CD14-positive monocyte (primary cell): ENCODE measurements around the gene KLK15. TPM values are rescaled to one million over a fixed set of nuclear protein-coding genes. Genes with fewer than 3 reads are reported as not detected.

Experiments
- DNase-seq, 3 donors: peaks; one replicate each; pipeline ENCODE4 v3.0.0-alpha.2; 2011 to 2022
- H2AFZ ChIP-seq: 2 replicates; pipeline ENCODE4 v1.6.0; 2012; ENCODE audit warnings: mild to moderate bottlenecking, low read depth, low read length, inconsistent platforms; ENCODE audit not compliant: insufficient read depth, poor library complexity, severe bottlenecking
- H3K27ac ChIP-seq, 2 donors: 1 replicate in 1 of 2; 2 replicates in 1 of 2; pipeline ENCODE4 v1.5.1; 2012 to 2013; ENCODE audit warnings: low read length in 2 of 2, control low read depth in 1 of 2, inconsistent platforms in 1 of 2, low read depth in 1 of 2, mild to moderate bottlenecking in 1 of 2
- H3K27me3 ChIP-seq, 2 donors: one replicate each; pipeline versions ENCODE4 v1.6.0 to v1.6.1; 2011 to 2013; ENCODE audit warnings: low read length in 2 of 2; ENCODE audit not compliant: control insufficient read depth in 2 of 2, insufficient read depth in 2 of 2
- H3K36me3 ChIP-seq, 2 donors: replicated peaks in 1 of 2; 1 replicate in 1 of 2; 2 replicates in 1 of 2; pipeline versions ENCODE4 v1.5.1 to v1.6.1; 2012 to 2013; ENCODE audit warnings: low read length in 2 of 2, control low read depth in 1 of 2, inconsistent platforms in 1 of 2, mild to moderate bottlenecking in 1 of 2; ENCODE audit not compliant: insufficient read depth in 2 of 2, control insufficient read depth in 1 of 2
- H3K4me1 ChIP-seq, 2 donors: 1 replicate in 1 of 2; 2 replicates in 1 of 2; pipeline versions ENCODE4 v1.5.1 to v1.6.1; 2012 to 2013; ENCODE audit warnings: low read length in 2 of 2, control low read depth in 1 of 2, inconsistent platforms in 1 of 2, mild to moderate bottlenecking in 1 of 2, moderate library complexity in 1 of 2; ENCODE audit not compliant: insufficient read depth in 2 of 2, control insufficient read depth in 1 of 2
- H3K4me2 ChIP-seq: replicated peaks from 2 replicates; pipeline ENCODE3; 2012; ENCODE audit warnings: low read length, moderate library complexity, mild to moderate bottlenecking; ENCODE audit not compliant: poor library complexity, severe bottlenecking; ENCODE audit errors: extremely low read depth
- H3K4me3 ChIP-seq, 3 experiments: fragments of 200-600 bp in 1 of 3; sonication (generic) in 1 of 3; replicated peaks in 1 of 3; 1 replicate in 2 of 3; 2 replicates in 1 of 3; pipeline ENCODE4 v1.5.1; 2011 to 2013; ENCODE audit warnings: low read length in 3 of 3, mild to moderate bottlenecking in 3 of 3, control low read depth in 2 of 3, low read depth in 2 of 3, inconsistent platforms in 1 of 3, moderate library complexity in 1 of 3
- H3K79me2 ChIP-seq: 2 replicates; pipeline ENCODE4 v1.6.0; 2012; ENCODE audit warnings: mild to moderate bottlenecking, control low read depth, inconsistent platforms, low read length, moderate library complexity; ENCODE audit not compliant: insufficient read depth
- H3K9ac ChIP-seq: 2 replicates; pipeline ENCODE4 v1.6.0; 2017; ENCODE audit warnings: low read length, mild to moderate bottlenecking; ENCODE audit not compliant: insufficient read depth, poor library complexity, severe bottlenecking
- H3K9me3 ChIP-seq, 2 donors: replicated peaks in 1 of 2; 1 replicate in 1 of 2; 2 replicates in 1 of 2; pipeline versions ENCODE4 v1.5.1 to v1.6.1; 2012 to 2013; ENCODE audit warnings: low read length in 2 of 2, control low read depth in 1 of 2; ENCODE audit not compliant: control insufficient read depth in 1 of 2, insufficient read depth in 1 of 2
- H4K20me1 ChIP-seq: 2 replicates; pipeline ENCODE4 v1.6.0; 2012; ENCODE audit warnings: mild to moderate bottlenecking, low read length, control low read depth, moderate library complexity; ENCODE audit not compliant: insufficient read depth
- H3K27ac Mint-ChIP-seq, 7 donors: one replicate each; pipeline ENCODE4 v1.8.0; 2020; ENCODE audit warnings: mild to moderate bottlenecking in 7 of 7, mixed read lengths in 7 of 7, moderate library complexity in 6 of 7, inconsistent platforms in 2 of 7
- H3K27me3 Mint-ChIP-seq, 3 donors: one replicate each; pipeline ENCODE4 v1.8.0; 2021 to 2022; ENCODE audit warnings: low read depth in 3 of 3, mild to moderate bottlenecking in 3 of 3, mixed read lengths in 3 of 3, moderate library complexity in 3 of 3, inconsistent platforms in 1 of 3
- H3K36me3 Mint-ChIP-seq, 2 donors: one replicate each; pipeline ENCODE4 v1.8.0; 2020; ENCODE audit warnings: mixed read lengths in 2 of 2, inconsistent platforms in 1 of 2, mild to moderate bottlenecking in 1 of 2
- H3K4me1 Mint-ChIP-seq: one replicate; pipeline ENCODE4 v1.8.0; 2020; ENCODE audit warnings: mild to moderate bottlenecking, mixed read lengths
- H3K4me3 Mint-ChIP-seq, 2 donors: one replicate each; pipeline ENCODE4 v1.8.0; 2020; ENCODE audit warnings: mild to moderate bottlenecking in 2 of 2, mixed read lengths in 2 of 2, moderate library complexity in 1 of 2
- H3K9me3 Mint-ChIP-seq, 7 donors: one replicate each; pipeline ENCODE4 v1.8.0; 2020 to 2022; ENCODE audit warnings: mixed read lengths in 7 of 7, mild to moderate bottlenecking in 6 of 7, moderate library complexity in 6 of 7, inconsistent platforms in 2 of 7
- WGBS: methylation state at CpG from one replicate; pipeline ENCODE4 v1.1.5; 2013; ENCODE audit warnings: missing lambda C conversion rate; ENCODE audit not compliant: insufficient coverage; 5-methylcytosine and 5-hydroxymethylcytosine counted together
- intact Hi-C, 2 donors: fragments of 100-400 bp; cut with micrococcal nuclease; formaldehyde crosslinking; loops; one replicate each; pipeline versions ENCODE4 v1.15.0 to v1.15.1; 2023
- polyA plus RNA-seq, 3 donors: library from polyadenylated mRNA; depleted of rRNA in 1 of 3; unstranded in 2 of 3; stranded (reverse) in 1 of 3; fragments of 300-500 nt in 2 of 3; fragments of >200 nt in 1 of 3; fragmentation: Illumina TruSeq in 2 of 3; gene quantifications; 1 replicate in 2 of 3; 2 replicates in 1 of 3; pipeline ENCODE4 v1.2.3, GENCODE V29; 2012 to 2021
- TF ChIP-seq, protein P1 (sequence below): fragments of 200-600 bp; IDR thresholded peaks from one replicate; pipeline ENCODE4 v1.8.0; 2022; ENCODE audit warnings: antibody characterized with exemption, mild to moderate bottlenecking

Gene KLK15
- polyA plus RNA-seq, 3 donors, result not detected

DNA sequence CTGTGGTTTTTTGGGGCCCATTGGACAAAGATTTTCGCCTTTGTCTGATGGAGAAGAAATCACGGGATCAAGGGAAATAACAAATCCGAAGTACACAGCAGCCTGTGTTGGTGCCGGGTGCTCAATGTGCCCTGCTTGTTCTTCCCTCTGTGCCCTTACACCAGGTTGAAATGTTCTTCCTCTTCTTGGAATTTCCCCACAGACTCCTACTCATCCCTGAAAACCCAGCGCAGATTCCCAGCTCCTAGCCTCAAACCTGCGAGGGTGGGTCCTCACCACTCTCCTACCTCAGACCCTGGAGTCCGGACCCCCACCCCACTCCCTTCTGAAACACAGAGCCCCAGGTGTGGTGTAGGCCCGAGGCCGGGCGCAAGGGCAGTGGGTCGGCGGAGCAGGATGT, 48.0 kb downstream of the KLK15 start:
- no peak overlapping the region for H3K9ac ChIP-seq
- H3K4me1 Mint-ChIP-seq, result no peaks in the 10 kb centered on the region
- 94% methylated on average over 7 of the region's 12 CpGs for WGBS

DNA sequence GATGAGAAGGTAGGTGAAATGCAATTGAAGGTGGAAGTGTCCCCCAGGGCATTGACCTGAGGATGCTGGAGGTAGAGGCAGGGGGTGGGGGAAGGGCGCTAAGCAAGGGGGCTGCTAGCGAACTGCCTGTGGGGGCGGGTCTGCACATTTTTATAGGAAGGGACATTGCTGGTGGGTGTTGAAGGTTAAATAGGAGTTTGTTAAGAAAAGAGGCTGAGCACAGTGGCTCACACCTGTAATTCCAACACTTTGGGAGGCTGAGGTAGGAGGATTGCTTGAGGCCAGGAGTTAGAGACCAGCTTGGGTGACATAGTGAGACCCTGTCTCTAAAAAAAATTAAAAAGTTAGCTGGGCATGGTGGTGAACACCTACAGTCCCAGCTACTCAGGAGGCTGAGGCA, 48.7 kb downstream of the KLK15 start:
- no peak overlapping the region for H3K4me3 ChIP-seq
- no peak for DNase-seq
- H3K4me1 ChIP-seq, result no peaks in the 10 kb centered on the region
- no peaks in the 10 kb centered on the region for H4K20me1 ChIP-seq
- no peak overlapping the region for H3K4me2 ChIP-seq
- Mint-ChIP-seq H3K27me3 (peaks cover 37 to 41% (median 38%) of the 10 kb centered on the region in 3 donors), H3K4me3 (no peak overlapping the region), H3K4me1 (no peaks in the 10 kb centered on the region), H3K36me3 (no peaks in the 10 kb centered on the region), H3K27ac (peak overlapping the region in 1 of 7 donors; percentile 14), H3K9me3 (peaks cover 0 to under 1% (median 0%) of the 10 kb centered on the region in 7 donors)
- no peaks in the 10 kb centered on the region for H3K36me3 ChIP-seq
- peaks cover under 1 to 13% of the 10 kb centered on the region in 2 donors for H3K27me3 ChIP-seq
- 100% methylated on average over 1 of the region's 3 CpGs for WGBS
- intact Hi-C loops, result loop anchor here (5.0 to 10.0 kb wide), 5 partner anchors 62 to 427 kb away; partner anchors contain the start of gene CLEC11A (in 1 of the 2)
- H3K9ac ChIP-seq, result no peak overlapping the region
- H2AFZ ChIP-seq, result no peak overlapping the region
- TF ChIP-seq, protein P1, sequence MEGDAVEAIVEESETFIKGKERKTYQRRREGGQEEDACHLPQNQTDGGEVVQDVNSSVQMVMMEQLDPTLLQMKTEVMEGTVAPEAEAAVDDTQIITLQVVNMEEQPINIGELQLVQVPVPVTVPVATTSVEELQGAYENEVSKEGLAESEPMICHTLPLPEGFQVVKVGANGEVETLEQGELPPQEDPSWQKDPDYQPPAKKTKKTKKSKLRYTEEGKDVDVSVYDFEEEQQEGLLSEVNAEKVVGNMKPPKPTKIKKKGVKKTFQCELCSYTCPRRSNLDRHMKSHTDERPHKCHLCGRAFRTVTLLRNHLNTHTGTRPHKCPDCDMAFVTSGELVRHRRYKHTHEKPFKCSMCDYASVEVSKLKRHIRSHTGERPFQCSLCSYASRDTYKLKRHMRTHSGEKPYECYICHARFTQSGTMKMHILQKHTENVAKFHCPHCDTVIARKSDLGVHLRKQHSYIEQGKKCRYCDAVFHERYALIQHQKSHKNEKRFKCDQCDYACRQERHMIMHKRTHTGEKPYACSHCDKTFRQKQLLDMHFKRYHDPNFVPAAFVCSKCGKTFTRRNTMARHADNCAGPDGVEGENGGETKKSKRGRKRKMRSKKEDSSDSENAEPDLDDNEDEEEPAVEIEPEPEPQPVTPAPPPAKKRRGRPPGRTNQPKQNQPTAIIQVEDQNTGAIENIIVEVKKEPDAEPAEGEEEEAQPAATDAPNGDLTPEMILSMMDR, result no peak
- H3K27ac ChIP-seq, result no peak overlapping the region
- H3K79me2 ChIP-seq, result no peaks in the 10 kb centered on the region
- no peaks in the 10 kb centered on the region for H3K9me3 ChIP-seq

More for the DNA sequence above, 48.0 kb downstream of the KLK15 start:
- Histone ChIP-seq H3K27ac (no peak overlapping the region), H3K4me2 (no peak overlapping the region), H3K4me1 (no peaks in the 10 kb centered on the region), H3K36me3 (no peaks in the 10 kb centered on the region), H3K79me2 (no peaks in the 10 kb centered on the region), H3K4me3 (no peak overlapping the region), H4K20me1 (no peaks in the 10 kb centered on the region), H2AFZ (no peak overlapping the region), H3K27me3 (peaks cover 0 to 7% of the 10 kb centered on the region in 2 donors), H3K9me3 (no peaks in the 10 kb centered on the region)
- DNase-seq, result no peak
- no peak overlapping the region for H3K4me3 Mint-ChIP-seq
- intact Hi-C loops, result loop anchor here in 1 of 2 donors (10.0 kb wide), 3 partner anchors 81 to 251 kb away; no protein-coding TSS in a partner anchor
- no peaks in the 10 kb centered on the region for H3K36me3 Mint-ChIP-seq
- peaks cover 31 to 35% (median 32%) of the 10 kb centered on the region in 3 donors for H3K27me3 Mint-ChIP-seq
- TF ChIP-seq, protein P1, result no peak
- H3K27ac Mint-ChIP-seq, result peak overlapping the region in 1 of 7 donors; percentile 62
- H3K9me3 Mint-ChIP-seq, result no peaks in the 10 kb centered on the region
